MM.1S (cell line): ENCODE measurements around the gene POLR2J2.
"Not testable (repeated sequence)": the region's sequence is repeated elsewhere in the genome, so short reads cannot be mapped to it uniquely, and the experiment has no call there.

Experiments
- EZH2 ChIP-seq: fragments of 300-600 bp; sonication (generic); optimal IDR thresholded peaks from 2 replicates; pipeline ENCODE3; 2017; ENCODE audit warnings: low read depth, mild to moderate bottlenecking, antibody characterized with exemption, low read length, mixed read lengths
- TF ChIP-seq, protein P1 (sequence below): fragments of 300-600 bp; sonication (generic); IDR thresholded peaks from 2 replicates; pipeline ENCODE4 v1.5.1; 2016; ENCODE audit warnings: antibody characterized with exemption, low read length, mixed read lengths

DNA sequence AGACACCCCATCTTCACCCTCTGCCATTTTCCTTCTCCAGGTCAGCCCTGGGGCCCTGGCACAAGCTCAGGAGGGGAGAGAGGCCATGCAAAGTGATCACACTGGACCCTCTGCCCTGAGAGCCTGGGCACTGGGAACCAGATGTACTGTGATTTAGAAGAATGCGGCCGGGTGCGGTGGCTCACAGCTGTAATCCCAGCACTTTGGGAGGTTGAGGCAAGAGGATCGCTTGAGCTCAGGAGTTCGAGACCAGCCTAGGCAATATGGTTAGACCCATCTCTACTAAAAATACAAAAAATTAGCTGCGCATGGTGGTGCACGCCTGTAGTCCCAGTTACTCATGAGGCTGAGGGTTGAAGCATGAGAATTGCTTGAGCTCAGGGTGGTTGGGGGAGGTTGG, 23.6 kb downstream of the POLR2J2 start:
- TF ChIP-seq, protein P1, sequence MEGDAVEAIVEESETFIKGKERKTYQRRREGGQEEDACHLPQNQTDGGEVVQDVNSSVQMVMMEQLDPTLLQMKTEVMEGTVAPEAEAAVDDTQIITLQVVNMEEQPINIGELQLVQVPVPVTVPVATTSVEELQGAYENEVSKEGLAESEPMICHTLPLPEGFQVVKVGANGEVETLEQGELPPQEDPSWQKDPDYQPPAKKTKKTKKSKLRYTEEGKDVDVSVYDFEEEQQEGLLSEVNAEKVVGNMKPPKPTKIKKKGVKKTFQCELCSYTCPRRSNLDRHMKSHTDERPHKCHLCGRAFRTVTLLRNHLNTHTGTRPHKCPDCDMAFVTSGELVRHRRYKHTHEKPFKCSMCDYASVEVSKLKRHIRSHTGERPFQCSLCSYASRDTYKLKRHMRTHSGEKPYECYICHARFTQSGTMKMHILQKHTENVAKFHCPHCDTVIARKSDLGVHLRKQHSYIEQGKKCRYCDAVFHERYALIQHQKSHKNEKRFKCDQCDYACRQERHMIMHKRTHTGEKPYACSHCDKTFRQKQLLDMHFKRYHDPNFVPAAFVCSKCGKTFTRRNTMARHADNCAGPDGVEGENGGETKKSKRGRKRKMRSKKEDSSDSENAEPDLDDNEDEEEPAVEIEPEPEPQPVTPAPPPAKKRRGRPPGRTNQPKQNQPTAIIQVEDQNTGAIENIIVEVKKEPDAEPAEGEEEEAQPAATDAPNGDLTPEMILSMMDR: not testable (repeated sequence)
- not testable (repeated sequence) for TF ChIP-seq EZH2
